ENCODE results near the gene HOXD9.

DNA sequence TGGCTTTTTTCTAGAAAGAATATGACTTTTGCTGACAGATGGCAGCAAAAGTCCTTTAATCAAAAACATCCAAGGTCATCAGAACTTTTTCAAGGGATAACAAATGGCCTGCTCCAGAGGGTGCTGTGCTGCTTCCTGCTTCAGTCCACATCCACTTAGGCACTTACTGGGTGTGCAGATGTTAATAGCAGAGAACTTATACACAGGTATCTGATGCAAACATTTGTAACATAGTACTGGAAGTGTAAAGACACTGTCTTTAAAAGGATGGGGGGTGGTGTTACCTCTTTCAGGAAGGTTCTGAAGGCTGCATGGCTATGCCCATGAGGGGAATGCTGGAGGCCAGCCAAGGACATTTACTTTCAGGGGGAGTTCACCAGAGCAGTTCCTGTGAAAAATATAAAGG is 12.5 kb downstream of the HOXD9 start:
- TF ChIP-seq, protein P1, sequence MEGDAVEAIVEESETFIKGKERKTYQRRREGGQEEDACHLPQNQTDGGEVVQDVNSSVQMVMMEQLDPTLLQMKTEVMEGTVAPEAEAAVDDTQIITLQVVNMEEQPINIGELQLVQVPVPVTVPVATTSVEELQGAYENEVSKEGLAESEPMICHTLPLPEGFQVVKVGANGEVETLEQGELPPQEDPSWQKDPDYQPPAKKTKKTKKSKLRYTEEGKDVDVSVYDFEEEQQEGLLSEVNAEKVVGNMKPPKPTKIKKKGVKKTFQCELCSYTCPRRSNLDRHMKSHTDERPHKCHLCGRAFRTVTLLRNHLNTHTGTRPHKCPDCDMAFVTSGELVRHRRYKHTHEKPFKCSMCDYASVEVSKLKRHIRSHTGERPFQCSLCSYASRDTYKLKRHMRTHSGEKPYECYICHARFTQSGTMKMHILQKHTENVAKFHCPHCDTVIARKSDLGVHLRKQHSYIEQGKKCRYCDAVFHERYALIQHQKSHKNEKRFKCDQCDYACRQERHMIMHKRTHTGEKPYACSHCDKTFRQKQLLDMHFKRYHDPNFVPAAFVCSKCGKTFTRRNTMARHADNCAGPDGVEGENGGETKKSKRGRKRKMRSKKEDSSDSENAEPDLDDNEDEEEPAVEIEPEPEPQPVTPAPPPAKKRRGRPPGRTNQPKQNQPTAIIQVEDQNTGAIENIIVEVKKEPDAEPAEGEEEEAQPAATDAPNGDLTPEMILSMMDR (optimal IDR thresholded peaks at IDR 0.05 in 1 of 3, IDR thresholded peaks at IDR 0.05 in 1 of 3, conservative IDR thresholded peaks at IDR 0.05 in 1 of 3; ENCODE audit: extremely low read depth in 1 of 3, insufficient read depth in 2 of 3, low read length in 3 of 3) = no peak
- no peak for TF ChIP-seq EZH2 (IDR thresholded peaks at IDR 0.05; ENCODE audit: low read length)
